Thoracic aorta (tissue), 2 donors: ENCODE data around the gene TEAD1. TPM values are rescaled to one million over a fixed set of nuclear protein-coding genes. Genes with fewer than 3 reads are reported as not detected.
A peak's percentile ranks its signal among the peaks of the same experiment; 100 is the strongest.

Experiments used
- ATAC-seq: fragments of 150-250 bp; one replicate; pipeline ENCODE4 v1.8.0; 2017; ENCODE audit warnings: low read depth; ENCODE audit not compliant: insufficient number of reproducible peaks, low FRiP score
- DNase-seq: peaks from one replicate; pipeline ENCODE4 v3.0.0-alpha.2; 2020; ENCODE audit warnings: low spot score
- H3K27ac ChIP-seq, 2 donors: fragments of 200-600 bp; sonication (generic); 1 replicate in 1 of 2; 2 replicates in 1 of 2; pipeline ENCODE4 v1.5.1; 2016; ENCODE audit warnings: mild to moderate bottlenecking in 2 of 2, moderate library complexity in 2 of 2
- H3K27me3 ChIP-seq: fragments of 200-600 bp; sonication (generic); replicated peaks from 2 replicates; pipeline ENCODE4 v1.6.0; 2016; ENCODE audit warnings: mild to moderate bottlenecking; ENCODE audit not compliant: insufficient read depth
- H3K36me3 ChIP-seq: fragments of 200-600 bp; sonication (generic); one replicate; pipeline ENCODE4 v1.5.1; 2016
- H3K4me1 ChIP-seq, 2 donors: fragments of 200-600 bp; sonication (generic); 1 replicate in 1 of 2; 2 replicates in 1 of 2; pipeline versions ENCODE4 v1.5.1 to v1.6.0; 2016; ENCODE audit warnings: low read depth in 2 of 2, mild to moderate bottlenecking in 1 of 2; ENCODE audit not compliant: control insufficient read depth in 1 of 2
- H3K4me3 ChIP-seq: fragments of 200-600 bp; sonication (generic); 2 replicates; pipeline ENCODE4 v1.5.1; 2016; ENCODE audit warnings: mild to moderate bottlenecking
- H3K9me3 ChIP-seq: fragments of 200-600 bp; sonication (generic); 2 replicates; pipeline ENCODE4 v1.5.1; 2016
- total RNA-seq, 2 donors: library from RNA; depleted of rRNA; stranded (reverse); fragments of >200 nt; gene quantifications; one replicate each; pipeline versions ENCODE4 v1.1.0 to v1.2.3, GENCODE V29; 2016
- TF ChIP-seq, protein P1 (sequence below): fragments of 200-600 bp; sonication (generic); IDR thresholded peaks from one replicate; pipeline ENCODE4 v1.5.1; 2019; ENCODE audit warnings: antibody characterized with exemption

Gene TEAD1
- total RNA-seq, 2 donors from 2014 or later, result 57.3 to 164 TPM

DNA sequence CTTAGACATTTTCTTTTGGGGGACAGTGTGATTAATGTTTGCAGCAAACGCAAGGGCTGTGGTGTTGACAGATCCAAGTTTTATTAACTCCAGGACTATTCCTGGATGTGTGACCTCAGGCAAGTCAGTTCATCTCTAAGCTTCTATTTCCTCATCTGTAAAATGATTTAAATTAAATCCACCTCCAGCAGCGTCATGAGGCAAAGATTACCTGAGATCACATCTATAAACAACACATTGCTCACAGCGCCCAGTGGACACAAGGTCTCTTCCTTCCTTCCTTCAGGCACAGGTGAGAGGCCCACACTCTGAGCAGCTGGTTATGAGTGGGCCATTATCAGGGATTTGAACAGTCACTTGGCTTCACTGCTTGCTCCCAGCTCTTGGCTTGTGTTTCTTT, 223.6 kb downstream of the TEAD1 start:
- no peak for ATAC-seq
- Histone ChIP-seq H3K9me3 (no peaks in the 10 kb centered on the region), H3K4me3 (no peak overlapping the region), H3K4me1 (peaks cover 8 to 60% of the 10 kb centered on the region in 2 donors), H3K27me3 (no peaks in the 10 kb centered on the region), H3K27ac (peak overlapping the region; percentile 68 to 69), H3K36me3 (no peaks in the 10 kb centered on the region)
- no peak for DNase-seq
- TF ChIP-seq, protein P1, sequence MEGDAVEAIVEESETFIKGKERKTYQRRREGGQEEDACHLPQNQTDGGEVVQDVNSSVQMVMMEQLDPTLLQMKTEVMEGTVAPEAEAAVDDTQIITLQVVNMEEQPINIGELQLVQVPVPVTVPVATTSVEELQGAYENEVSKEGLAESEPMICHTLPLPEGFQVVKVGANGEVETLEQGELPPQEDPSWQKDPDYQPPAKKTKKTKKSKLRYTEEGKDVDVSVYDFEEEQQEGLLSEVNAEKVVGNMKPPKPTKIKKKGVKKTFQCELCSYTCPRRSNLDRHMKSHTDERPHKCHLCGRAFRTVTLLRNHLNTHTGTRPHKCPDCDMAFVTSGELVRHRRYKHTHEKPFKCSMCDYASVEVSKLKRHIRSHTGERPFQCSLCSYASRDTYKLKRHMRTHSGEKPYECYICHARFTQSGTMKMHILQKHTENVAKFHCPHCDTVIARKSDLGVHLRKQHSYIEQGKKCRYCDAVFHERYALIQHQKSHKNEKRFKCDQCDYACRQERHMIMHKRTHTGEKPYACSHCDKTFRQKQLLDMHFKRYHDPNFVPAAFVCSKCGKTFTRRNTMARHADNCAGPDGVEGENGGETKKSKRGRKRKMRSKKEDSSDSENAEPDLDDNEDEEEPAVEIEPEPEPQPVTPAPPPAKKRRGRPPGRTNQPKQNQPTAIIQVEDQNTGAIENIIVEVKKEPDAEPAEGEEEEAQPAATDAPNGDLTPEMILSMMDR, result no peak

GRCh38 chr11:12900496-12900895, 226.3 kb downstream of the TEAD1 start:
- DNase-seq, result no peak
- H3K4me3 ChIP-seq, result no peak overlapping the region
- H3K36me3 ChIP-seq, result no peaks in the 10 kb centered on the region
- peaks cover 5 to 48% of the 10 kb centered on the region in 2 donors for H3K4me1 ChIP-seq
- H3K9me3 ChIP-seq, result no peaks in the 10 kb centered on the region
- H3K27me3 ChIP-seq, result no peaks in the 10 kb centered on the region
- H3K27ac ChIP-seq, result peak overlapping the region in 1 of 2 donors; percentile 9
- TF ChIP-seq, protein P1, result no peak
- ATAC-seq, result peak; percentile 50

- no peak overlapping the region for H3K27ac ChIP-seq
Observed at GRCh38 chr11:12901272-12901671, 227.1 kb downstream of the TEAD1 start.

GRCh38 chr11:12901874-12902481, 227.8 kb downstream of the TEAD1 start:
- peaks cover 5 to 44% of the 10 kb centered on the region in 2 donors for H3K4me1 ChIP-seq
- TF ChIP-seq, protein P1, result no peak
- H3K27me3 ChIP-seq, result no peaks in the 10 kb centered on the region
- no peak for ATAC-seq
- no peaks in the 10 kb centered on the region for H3K36me3 ChIP-seq
- H3K27ac ChIP-seq, result no peak overlapping the region
- H3K4me3 ChIP-seq, result no peak overlapping the region
- DNase-seq, result no peak
- no peaks in the 10 kb centered on the region for H3K9me3 ChIP-seq

More at GRCh38 chr11:12901272-12901671, 227.1 kb downstream of the TEAD1 start:
- ATAC-seq (no peak), DNase-seq (no peak)
- peaks cover 5 to 48% of the 10 kb centered on the region in 2 donors for H3K4me1 ChIP-seq
- H3K36me3 ChIP-seq, result no peaks in the 10 kb centered on the region
- H3K9me3 ChIP-seq, result no peaks in the 10 kb centered on the region
- no peaks in the 10 kb centered on the region for H3K27me3 ChIP-seq
- no peak overlapping the region for H3K4me3 ChIP-seq
- TF ChIP-seq, protein P1, result no peak

DNA sequence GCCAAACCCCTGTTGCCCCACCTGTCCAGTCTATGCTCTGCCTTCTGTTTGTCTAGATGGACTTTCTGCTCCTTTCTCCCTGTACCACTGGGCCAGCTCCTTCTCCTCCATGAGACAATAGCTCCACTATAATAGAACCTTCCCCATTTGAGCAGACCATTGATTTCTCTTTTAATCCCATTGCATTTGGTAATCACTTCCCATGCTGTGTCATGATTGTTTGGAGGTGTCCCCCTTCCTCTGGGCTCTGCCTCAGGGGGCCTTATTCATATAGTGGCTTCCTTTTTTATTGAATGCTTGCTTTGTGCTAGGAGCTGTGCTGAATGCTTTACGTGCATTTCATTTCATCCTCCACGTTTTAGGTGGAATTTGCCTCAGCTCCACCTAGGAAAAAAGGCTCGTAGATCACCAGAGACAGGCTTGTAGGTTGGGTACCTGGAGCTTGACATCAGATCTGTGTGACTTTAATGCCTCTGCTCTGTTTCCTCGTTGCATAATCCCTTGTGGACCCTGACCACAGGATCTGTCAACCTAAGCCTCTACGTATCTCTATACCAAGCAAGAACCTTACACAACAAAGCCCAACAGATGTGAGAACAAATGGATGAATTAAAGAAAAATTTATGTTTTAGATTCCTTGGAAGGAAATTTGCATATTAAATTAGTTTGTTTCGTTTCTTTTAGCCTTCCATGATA, 228.7 kb downstream of the TEAD1 start:
- H3K9me3 ChIP-seq, result no peaks in the 10 kb centered on the region
- ATAC-seq, result no peak
- no peaks in the 10 kb centered on the region for H3K36me3 ChIP-seq
- H3K4me1 ChIP-seq, result peaks cover 2 to 35% of the 10 kb centered on the region in 2 donors
- no peaks in the 10 kb centered on the region for H3K27me3 ChIP-seq
- no peak for DNase-seq
- TF ChIP-seq, protein P1, result no peak
- H3K27ac ChIP-seq, result no peak overlapping the region
- H3K4me3 ChIP-seq, result no peak overlapping the region
